Measurements from ENCODE around the gene L1CAM.

The L1CAM gene

DNA sequence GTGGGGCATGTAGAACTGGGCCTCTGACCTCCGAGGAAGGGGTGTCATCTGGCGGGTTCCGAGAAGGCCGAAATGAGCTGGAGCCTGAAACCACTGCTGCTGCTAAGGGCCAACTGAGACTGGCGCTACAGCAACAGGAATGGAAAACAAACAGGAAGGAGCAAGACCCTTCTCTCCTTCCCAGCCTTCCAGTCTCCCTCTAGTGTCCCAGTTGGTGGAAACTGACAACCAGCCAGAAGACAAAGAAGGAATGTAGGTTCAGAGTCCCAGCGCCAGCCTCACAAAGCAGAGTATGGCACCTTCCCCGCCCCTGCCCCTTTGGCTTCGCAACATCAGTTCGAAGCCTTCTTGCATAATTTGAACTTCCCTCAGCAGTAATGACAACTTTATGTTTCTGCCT lies 31.3 kb downstream of the L1CAM start:
- Mint-ChIP-seq H3K9me3 (no peaks in the 10 kb centered on the region), H3K4me3 (no peak overlapping the region), H3K36me3 (ENCODE audit: low read depth) (no peaks in the 10 kb centered on the region), H3K27ac (no peak overlapping the region), H3K27me3 (peaks cover 3% of the 10 kb centered on the region), H3K4me1 (ENCODE audit: low read depth) (peaks cover 8% of the 10 kb centered on the region)

DNA sequence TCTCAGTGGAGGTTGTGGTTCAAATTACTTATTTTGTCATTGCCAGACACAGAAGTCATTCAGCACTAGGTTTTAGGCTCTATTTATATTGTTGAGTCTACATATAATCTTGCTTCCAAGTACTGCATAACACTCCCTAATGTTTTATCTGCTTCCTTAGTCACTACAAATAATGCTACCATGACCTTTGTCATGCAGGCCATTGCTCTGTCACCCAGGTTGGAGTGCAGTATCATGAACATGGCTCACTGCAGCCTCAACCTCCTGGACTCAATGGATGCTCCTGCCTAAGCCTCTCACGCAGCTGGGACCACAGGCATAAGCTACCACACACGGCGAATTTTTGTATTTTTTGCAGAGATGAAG lies 32.1 kb downstream of the L1CAM start:
- peaks cover 8% of the 10 kb centered on the region for H3K4me1 Mint-ChIP-seq (ENCODE audit: low read depth)
- H3K27ac Mint-ChIP-seq: no peak overlapping the region

DNA sequence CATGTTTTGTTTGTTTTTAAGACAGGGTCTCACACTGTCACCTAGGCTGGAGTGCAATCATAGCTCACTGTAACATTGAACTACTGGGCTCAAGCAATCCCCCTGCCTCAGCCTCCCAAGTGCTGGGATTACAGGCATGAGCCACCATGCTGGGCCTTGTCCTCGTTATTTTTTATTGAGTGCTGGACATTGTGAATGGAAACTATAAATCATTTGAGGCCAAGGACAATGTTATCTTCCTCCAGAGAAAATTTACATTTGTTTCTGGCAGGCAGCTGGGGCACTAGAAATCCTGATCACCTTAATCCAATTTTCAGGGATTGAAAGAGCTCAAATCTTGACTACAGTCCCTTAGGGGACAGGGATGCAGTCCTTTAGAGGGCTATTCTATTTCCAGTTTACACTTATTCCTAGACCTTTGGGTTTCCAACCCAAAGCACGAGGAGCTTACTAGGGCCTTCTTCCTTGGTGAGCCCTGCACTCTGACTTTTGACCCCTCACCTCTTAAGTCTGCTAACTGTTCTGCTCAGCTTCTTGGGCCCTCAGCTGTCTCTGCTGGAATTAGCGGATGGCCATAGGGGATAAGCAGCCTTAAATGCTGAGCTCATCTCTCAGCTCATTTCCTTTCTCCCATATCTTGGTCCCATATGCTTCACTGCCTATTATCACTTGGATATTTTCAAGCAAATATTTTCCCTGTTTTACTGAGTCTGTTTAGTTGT lies 32.6 kb downstream of the L1CAM start:
- Mint-ChIP-seq H3K4me1 (ENCODE audit: low read depth) (peaks cover 8% of the 10 kb centered on the region), H3K9me3 (no peaks in the 10 kb centered on the region), H3K4me3 (no peak overlapping the region), H3K27me3 (peaks cover 8% of the 10 kb centered on the region), H3K36me3 (ENCODE audit: low read depth) (no peaks in the 10 kb centered on the region), H3K27ac (no peak overlapping the region)

More for the DNA sequence above, 32.1 kb downstream of the L1CAM start:
- H3K36me3 Mint-ChIP-seq (ENCODE audit: low read depth): no peaks in the 10 kb centered on the region
- H3K27me3 Mint-ChIP-seq: peaks cover 8% of the 10 kb centered on the region
- no peaks in the 10 kb centered on the region for H3K9me3 Mint-ChIP-seq
- H3K4me3 Mint-ChIP-seq: no peak overlapping the region

DNA sequence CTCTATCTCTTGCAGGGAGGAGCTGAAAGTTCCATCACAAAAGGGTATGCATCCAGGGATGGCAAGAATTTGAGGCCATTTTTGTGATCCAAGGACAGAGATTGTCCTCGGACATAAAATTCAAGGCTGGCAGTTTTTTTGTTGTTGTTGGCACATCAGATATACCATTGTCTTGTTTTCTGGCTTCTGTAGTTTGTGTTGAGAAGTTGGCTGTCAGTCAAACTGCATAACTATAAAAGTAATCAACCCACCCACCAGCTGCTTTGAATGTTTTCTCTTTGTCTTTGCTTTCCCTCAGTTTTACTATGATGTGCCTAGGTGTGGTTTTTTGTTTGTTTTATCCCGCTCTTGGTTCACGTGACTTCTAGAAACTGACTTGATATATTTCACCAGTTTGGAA lies 34.0 kb downstream of the L1CAM start:
- H3K36me3 Mint-ChIP-seq (ENCODE audit: low read depth): no peaks in the 10 kb centered on the region
- H3K9me3 Mint-ChIP-seq: no peaks in the 10 kb centered on the region
- H3K4me1 Mint-ChIP-seq (ENCODE audit: low read depth): peaks cover 2% of the 10 kb centered on the region
- H3K27me3 Mint-ChIP-seq: peaks cover 8% of the 10 kb centered on the region
- no peak overlapping the region for H3K27ac Mint-ChIP-seq
- H3K4me3 Mint-ChIP-seq: no peak overlapping the region

DNA sequence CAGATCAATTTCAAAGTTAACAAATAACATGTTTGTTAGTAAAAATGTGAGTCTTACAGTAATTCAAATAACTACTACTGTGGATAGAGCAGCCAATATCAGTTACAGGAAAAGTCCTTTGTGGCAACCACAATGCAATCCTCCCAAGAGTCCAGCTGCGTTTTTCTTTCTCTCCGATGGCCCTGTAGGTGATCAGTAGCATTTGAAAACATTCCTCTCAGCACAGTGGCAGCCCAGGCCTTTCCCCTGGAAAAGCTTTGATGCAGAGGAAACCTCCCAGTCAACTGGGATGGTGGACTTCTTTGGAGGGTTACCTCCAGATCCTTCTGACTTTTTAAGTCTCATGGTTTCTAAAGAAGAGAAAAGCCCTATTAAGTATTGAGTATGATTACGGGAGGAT lies 37.6 kb downstream of the L1CAM start:
- Mint-ChIP-seq H3K27ac (no peak overlapping the region), H3K4me3 (no peak overlapping the region), H3K27me3 (peaks cover 19% of the 10 kb centered on the region), H3K9me3 (no peaks in the 10 kb centered on the region), H3K4me1 (ENCODE audit: low read depth) (no peaks in the 10 kb centered on the region), H3K36me3 (ENCODE audit: low read depth) (no peaks in the 10 kb centered on the region)

DNA sequence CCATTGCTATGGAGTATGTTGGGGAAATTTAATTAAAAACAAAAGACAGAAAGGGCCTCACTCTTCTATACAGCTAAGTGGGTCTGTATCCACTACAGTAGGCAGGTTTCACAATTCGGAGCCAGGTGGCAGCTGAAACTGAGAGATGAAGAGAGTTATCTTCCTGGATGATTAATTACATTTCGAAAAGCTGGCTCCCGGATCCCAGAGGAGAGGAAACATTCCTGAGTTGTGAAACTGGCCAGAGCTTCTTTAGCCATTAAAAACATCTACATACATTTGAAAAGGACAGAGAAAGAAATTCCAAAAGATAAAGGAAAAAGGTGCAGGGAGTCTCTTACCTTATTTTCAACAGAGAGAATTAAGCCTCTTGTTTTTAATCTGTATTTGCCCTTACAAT lies 40.1 kb downstream of the L1CAM start:
- H3K4me1 Mint-ChIP-seq (ENCODE audit: low read depth): no peaks in the 10 kb centered on the region
- no peak overlapping the region for H3K4me3 Mint-ChIP-seq
- H3K27me3 Mint-ChIP-seq: peaks cover 26% of the 10 kb centered on the region
- H3K36me3 Mint-ChIP-seq (ENCODE audit: low read depth): no peaks in the 10 kb centered on the region
- no peak overlapping the region for H3K27ac Mint-ChIP-seq
- no peaks in the 10 kb centered on the region for H3K9me3 Mint-ChIP-seq

DNA sequence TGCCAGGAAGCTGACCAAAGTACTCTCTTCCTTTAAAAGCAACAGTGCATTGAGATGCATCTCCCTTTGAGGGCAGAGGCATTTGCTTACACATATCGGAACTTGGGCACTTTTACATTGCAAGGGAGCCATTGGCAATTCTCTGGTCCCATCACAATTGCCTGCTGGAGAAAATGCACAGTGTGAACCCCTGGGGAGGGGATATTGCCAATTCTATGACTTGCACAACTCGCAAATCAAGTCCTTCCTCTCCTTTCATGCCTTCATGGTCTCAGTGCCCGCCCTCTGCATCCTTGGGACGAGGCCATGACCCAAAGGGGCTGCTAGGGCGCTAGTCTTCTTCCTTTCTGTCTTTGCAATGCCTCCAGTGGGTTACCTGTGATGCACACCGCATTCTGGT lies 40.8 kb downstream of the L1CAM start:
- no peaks in the 10 kb centered on the region for H3K9me3 Mint-ChIP-seq
- H3K27ac Mint-ChIP-seq: no peak overlapping the region
- H3K27me3 Mint-ChIP-seq: peaks cover 26% of the 10 kb centered on the region
- H3K4me1 Mint-ChIP-seq (ENCODE audit: low read depth): no peaks in the 10 kb centered on the region
- H3K36me3 Mint-ChIP-seq (ENCODE audit: low read depth): no peaks in the 10 kb centered on the region
- H3K4me3 Mint-ChIP-seq: no peak overlapping the region

DNA sequence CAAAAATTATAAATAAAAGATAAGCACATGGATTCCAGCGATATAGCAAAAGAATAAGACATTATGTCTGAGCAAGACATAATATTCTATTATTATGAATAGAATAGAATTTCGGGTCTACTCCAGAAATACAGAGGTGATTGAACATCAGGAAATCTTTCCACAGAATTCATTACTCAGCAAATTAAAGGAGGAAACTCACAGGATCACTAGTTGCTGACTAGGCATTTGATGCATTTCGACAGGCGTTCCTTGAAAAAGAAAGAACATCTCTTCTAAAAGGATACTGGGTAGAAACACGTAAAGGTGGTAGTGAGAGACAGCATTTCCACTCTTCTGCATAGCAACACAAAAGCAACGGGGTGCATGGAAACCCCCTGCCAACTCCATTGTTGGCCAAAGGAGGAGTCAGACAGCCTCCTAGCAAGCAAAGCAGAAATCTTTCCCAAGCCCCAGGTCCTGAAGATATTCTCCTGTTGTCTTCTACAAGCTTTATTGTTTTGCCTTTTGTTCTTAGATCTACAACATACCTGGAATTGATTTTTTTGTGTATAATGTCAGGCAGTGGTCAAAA lies 41.4 kb downstream of the L1CAM start:
- Mint-ChIP-seq H3K4me3 (no peak overlapping the region), H3K36me3 (ENCODE audit: low read depth) (no peaks in the 10 kb centered on the region), H3K4me1 (ENCODE audit: low read depth) (no peaks in the 10 kb centered on the region), H3K9me3 (no peaks in the 10 kb centered on the region), H3K27me3 (peaks cover 26% of the 10 kb centered on the region), H3K27ac (no peak overlapping the region)

DNA sequence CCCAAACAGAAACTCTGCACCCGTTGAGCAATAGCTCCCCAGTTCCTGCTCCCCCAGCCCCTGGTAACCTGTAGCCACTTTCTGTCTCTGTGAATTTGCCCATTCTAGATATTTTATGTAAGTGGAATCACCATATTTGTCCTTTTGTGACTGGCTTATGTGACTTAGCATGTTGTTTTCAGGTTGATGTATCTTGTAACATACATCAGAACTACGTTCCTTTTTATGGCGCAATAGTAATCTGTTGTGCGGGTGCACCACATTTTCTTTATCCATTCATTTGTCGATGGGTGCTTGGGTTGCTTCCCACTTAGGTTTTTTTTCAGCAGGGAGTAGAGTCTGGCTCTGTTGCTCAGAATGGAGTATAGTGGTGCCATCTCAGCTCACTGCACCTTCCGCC lies 49.1 kb downstream of the L1CAM start:
- Mint-ChIP-seq H3K36me3 (ENCODE audit: low read depth) (no peaks in the 10 kb centered on the region), H3K27ac (no peak overlapping the region), H3K4me1 (ENCODE audit: low read depth) (no peaks in the 10 kb centered on the region), H3K4me3 (no peak overlapping the region), H3K27me3 (peaks cover 17% of the 10 kb centered on the region), H3K9me3 (no peaks in the 10 kb centered on the region)

DNA sequence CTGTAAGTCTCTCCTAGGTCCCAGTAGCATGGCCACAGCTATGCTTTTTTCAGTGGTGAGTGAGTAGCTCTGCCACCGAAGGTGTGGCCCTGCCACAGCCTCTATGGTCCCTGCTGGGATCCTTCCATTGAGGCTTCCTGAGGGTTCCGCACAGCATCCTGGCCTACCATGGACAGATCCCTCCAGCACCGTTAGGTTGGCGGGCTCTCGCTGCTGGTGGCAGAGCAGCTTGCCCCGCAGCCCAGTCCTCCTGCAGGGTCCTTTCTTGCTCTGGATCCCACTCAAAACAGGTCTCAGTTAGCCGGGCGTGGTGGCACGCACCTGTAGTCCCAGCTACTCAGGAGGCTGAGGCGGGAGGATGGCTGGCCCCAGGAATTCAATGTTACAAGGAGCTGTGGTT lies 53.2 kb downstream of the L1CAM start:
- Mint-ChIP-seq H3K27ac (no peak overlapping the region), H3K36me3 (ENCODE audit: low read depth) (no peaks in the 10 kb centered on the region), H3K4me3 (no peak overlapping the region), H3K4me1 (ENCODE audit: low read depth) (peaks cover 3% of the 10 kb centered on the region), H3K27me3 (peaks cover 17% of the 10 kb centered on the region), H3K9me3 (no peaks in the 10 kb centered on the region)

DNA sequence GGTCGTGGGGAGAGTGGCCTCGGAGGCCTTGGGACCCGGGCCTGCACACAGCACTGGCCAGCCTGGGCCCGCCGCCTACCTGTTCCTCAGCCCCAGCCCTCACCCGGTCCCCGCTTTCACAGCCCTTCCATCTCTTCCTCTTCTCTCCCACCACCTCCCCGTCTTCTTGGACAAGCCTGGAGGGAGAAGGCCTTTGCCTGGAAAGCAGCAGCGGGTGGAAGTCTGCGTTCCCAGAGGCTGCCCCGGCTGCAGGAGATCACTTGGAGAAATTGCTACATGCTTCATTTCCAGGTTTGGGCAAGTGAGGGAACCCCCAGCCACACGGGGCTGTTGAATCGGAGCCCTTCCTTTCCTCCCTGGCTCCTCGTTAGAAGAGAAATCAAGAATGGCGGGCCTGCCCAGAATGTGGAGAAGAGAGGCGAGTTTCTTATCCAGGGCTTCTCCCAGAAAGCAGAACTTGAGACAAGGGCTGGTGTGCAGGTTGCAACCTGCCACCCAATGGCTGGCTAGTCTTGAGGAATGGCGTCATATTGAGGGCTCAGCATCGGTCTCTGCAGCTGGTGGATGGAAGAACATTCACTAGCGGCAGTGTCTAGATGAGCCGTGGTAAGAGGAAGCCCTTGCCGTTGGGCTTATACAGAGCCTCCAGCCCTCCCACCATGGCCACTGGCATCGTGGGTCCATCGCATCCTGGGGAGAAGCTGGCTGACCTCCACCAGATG lies 54.4 kb downstream of the L1CAM start:
- H3K4me3 Mint-ChIP-seq: no peak overlapping the region
- no peaks in the 10 kb centered on the region for H3K36me3 Mint-ChIP-seq (ENCODE audit: low read depth)
- H3K27me3 Mint-ChIP-seq: peaks cover 26% of the 10 kb centered on the region
- no peaks in the 10 kb centered on the region for H3K9me3 Mint-ChIP-seq
- no peak overlapping the region for H3K27ac Mint-ChIP-seq
- peaks cover 3% of the 10 kb centered on the region for H3K4me1 Mint-ChIP-seq (ENCODE audit: low read depth)

DNA sequence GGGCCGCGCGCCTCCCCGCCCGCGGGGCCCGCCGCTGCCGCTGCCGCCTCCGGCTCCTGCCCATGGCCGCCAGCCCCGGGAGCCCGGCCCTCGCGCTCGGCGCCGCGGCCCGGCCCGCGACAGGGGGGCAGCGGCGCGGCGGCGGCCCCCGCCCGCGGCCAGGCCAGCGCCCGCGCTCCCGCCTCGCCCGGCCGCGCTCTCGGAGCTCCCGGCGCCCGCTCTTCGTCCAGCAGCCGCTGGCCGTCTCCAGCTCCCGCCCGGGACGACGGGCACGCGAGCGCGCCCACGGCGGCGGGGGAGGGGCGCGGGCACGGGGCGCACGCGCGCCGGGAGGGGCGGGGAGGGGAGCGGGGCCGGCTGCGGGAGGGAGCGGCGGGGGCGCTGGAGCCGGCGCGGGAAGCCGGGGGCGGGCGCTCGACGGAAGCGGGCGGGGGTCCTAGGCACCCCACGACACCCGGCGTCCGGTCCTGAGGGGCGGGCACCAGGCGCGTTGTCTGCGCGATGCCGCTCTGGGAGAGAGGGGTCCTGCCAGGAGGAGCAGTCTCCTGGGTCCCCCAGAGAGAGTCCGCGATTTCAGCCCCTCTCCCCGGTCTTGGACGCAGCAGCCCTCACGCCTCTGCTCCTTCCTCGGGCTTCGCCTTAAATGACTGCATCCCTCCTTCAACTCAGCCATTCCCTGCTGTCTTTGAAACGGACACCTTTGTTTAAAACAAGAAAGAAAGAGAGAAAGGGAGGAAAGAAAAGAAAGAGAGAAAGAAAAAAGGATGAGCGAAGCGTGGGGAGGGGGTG lies 55.1 kb downstream of the L1CAM start:
- Mint-ChIP-seq H3K36me3 (ENCODE audit: low read depth) (no peaks in the 10 kb centered on the region), H3K4me3 (peak overlapping the region; percentile 30), H3K4me1 (ENCODE audit: low read depth) (peaks cover 3% of the 10 kb centered on the region), H3K27me3 (peaks cover 26% of the 10 kb centered on the region), H3K27ac (no peak overlapping the region), H3K9me3 (no peaks in the 10 kb centered on the region)

DNA sequence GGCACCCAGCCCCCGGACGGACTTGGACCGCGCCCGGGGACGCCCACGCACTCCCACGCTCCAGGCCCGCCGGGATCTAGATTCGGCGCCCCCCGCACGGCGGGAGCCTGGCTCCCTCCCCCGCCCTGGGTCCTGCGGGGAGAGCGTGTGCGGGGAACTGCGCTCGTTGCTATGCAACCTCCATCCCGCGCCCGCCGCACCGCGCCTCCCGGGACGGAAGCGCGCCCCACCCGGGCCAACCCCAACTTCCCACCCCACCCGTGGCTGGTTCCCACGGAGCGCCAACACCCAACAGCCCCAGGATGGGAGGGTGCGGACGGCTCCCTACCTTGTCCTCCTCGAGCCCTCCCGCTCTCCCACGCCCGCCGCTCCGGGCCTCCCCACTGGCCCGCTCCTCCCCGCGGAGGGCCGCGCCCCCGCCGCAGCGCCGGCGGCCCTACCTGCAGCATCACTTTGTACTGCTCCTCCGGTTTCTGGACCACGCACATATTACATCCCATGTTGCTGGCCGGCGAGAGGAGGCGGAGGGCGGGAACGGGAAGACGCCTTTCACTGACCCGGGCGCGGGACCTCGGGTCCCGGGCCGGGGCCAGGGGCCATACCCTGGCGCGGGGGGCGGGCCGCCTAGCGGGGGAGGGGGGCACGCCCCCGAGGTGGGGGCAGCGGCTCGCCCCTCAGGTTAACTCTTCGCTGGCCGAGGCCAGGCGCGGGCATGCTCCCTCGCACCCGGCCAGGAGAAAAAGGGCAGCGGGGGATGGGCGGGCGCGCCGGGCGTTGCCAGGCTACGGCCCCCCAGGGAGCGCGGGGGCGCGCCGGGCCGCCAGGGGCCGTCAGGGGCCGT lies 56.0 kb downstream of the L1CAM start, which contains the start of gene PDZD4:
PDZD4 (minus strand) TSS at position 746 of the 841 bp plus-strand sequence; CDS start at position 500, 246 bp downstream.
- H3K4me3 Mint-ChIP-seq: peak within 1 kb of the TSS; percentile 45
- H3K4me1 Mint-ChIP-seq (ENCODE audit: low read depth): peaks cover 3% of the 10 kb centered on the region
- H3K27ac Mint-ChIP-seq: no peak within 1 kb of the TSS
- H3K36me3 Mint-ChIP-seq (ENCODE audit: low read depth): no peaks in the 10 kb centered on the region
- peaks cover 26% of the 10 kb centered on the region for H3K27me3 Mint-ChIP-seq
- H3K9me3 Mint-ChIP-seq: no peaks in the 10 kb centered on the region

DNA sequence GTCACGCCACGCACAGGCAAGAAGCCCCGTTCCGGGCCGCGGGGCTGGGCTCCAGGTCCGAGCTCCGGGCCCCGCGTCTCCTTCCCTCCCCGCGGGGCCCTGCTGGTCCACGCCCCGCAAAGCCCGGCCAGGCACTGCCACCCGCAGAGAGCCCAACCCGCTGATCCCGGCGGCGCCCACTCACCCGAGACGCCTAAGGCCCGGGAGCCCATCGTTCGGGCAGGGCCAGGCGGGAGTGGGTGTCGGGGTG lies 56.5 kb downstream of the L1CAM start:
- peak overlapping the region; percentile 45 for H3K4me3 Mint-ChIP-seq
- H3K36me3 Mint-ChIP-seq (ENCODE audit: low read depth): no peaks in the 10 kb centered on the region
- peaks cover 3% of the 10 kb centered on the region for H3K4me1 Mint-ChIP-seq (ENCODE audit: low read depth)
- H3K9me3 Mint-ChIP-seq: no peaks in the 10 kb centered on the region
- no peak overlapping the region for H3K27ac Mint-ChIP-seq
- peaks cover 23% of the 10 kb centered on the region for H3K27me3 Mint-ChIP-seq

Data from stimulated activated naive CD8-positive, alpha-beta T cell treated with anti-CD3 and anti-CD28 coated beads, Interleukin-15, Interleukin-2, amounts not matched to agents 100 ng/mL and 50 ng/mL, for 24 hours (primary cell).